ENCODE data around the gene TPRG1L. TPM values are rescaled to one million over a fixed set of nuclear protein-coding genes. Genes with fewer than 3 reads are reported as not detected.

Gene TPRG1L
- total and polyA plus RNA-seq, 10 of the 15 experiments (the other 5 are each of a cell fraction or from before 2014, with no cell fraction given), result 1.5 to 16.5 (median 8.0) TPM

DNA sequence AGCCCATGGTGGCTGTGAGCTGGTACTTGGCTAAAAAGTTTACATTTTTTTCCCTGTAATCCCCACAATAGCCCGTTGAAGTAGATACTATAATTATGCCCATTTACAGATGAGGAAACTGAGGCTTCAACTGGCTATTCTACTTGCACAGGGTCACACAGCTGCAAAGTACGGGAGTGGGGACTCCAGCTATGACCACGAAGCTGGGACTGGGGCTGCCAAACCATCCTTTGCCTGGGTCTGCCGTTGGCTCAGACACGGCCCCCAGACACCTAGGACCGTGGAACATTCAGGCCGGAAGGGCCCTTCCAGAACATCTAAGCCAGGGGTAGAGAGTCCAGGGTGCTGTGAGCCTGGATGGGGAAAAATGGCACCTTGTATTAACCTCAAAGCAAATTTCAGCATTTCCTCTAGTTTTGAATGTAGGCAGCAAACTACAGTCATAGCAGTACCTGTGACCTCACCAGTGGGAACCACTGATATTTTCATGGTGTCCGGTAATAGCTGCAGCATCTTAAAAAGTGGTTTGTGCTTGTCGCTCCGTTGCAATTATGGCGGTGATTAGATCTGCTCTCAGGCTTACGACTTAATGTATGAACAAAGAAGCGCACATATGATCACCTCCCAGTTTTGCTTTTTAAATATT is 31.8 kb downstream of the TPRG1L start (continued):
- TF ChIP-seq SPI1 (IDR thresholded peaks at IDR 0.05; ENCODE audit: borderline replicate concordance, insufficient read depth, low read depth, low read length) (peak; percentile 50; the same call in 1 of the 2 replicates), TCF3 (IDR thresholded peaks at IDR 0.05; ENCODE audit: borderline replicate concordance, insufficient read depth, low read depth, low read length) (no peak), CHD1 (IDR thresholded peaks at IDR 0.05; ENCODE audit: low read depth, low read length) (no peak), NFYA (IDR thresholded peaks at IDR 0.05; ENCODE audit: borderline replicate concordance, low read depth, low read length) (no peak), EP300 (IDR thresholded peaks at IDR 0.05; ENCODE audit: borderline replicate concordance in 1 of 2, control insufficient read depth in 1 of 2, low read depth in 2 of 2, low read length in 2 of 2) (peak in 1 of 2 experiments; percentile 96; a peak in 3 of 4 replicates), TCF12 (IDR thresholded peaks at IDR 0.05; ENCODE audit: low read depth, low read length) (peak; percentile 75; the same call in 1 of the 2 replicates), ZNF622 (IDR thresholded peaks at IDR 0.05) (no peak), RELA (IDR thresholded peaks at IDR 0.05; ENCODE audit: borderline replicate concordance, partially characterized antibody) (no peak), YY1 (IDR thresholded peaks at IDR 0.05; ENCODE audit: low read depth, low read length) (peak; percentile 92), NRF1 (conservative IDR thresholded peaks at IDR 0.05; ENCODE audit: low read depth, low read length) (no peak), ZBTB40 (IDR thresholded peaks at IDR 0.05; ENCODE audit: borderline replicate concordance) (no peak), SMAD5 (IDR thresholded peaks at IDR 0.05; ENCODE audit: low read depth) (no peak), CREM (IDR thresholded peaks at IDR 0.05; ENCODE audit: low read depth) (peak; percentile 94), ETV6 (conservative IDR thresholded peaks at IDR 0.05 in 1 of 2, IDR thresholded peaks at IDR 0.05 in 1 of 2; ENCODE audit: borderline replicate concordance in 1 of 2, low read depth in 1 of 2) (peak in 1 of 2 experiments; percentile 96; a peak in 2 of 4 replicates), FOXM1 (IDR thresholded peaks at IDR 0.05; ENCODE audit: low read depth, low read length) (peak; percentile 97; the same call in 1 of the 2 replicates), ZNF274 (IDR thresholded peaks at IDR 0.05; ENCODE audit: insufficient read depth, insufficient read length) (no peak), SMAD1 (IDR thresholded peaks at IDR 0.05; ENCODE audit: low read depth, partially characterized antibody) (no peak), E4F1 (IDR thresholded peaks at IDR 0.05; ENCODE audit: borderline replicate concordance, partially characterized antibody) (no peak)
- TF ChIP-seq, protein P1, sequence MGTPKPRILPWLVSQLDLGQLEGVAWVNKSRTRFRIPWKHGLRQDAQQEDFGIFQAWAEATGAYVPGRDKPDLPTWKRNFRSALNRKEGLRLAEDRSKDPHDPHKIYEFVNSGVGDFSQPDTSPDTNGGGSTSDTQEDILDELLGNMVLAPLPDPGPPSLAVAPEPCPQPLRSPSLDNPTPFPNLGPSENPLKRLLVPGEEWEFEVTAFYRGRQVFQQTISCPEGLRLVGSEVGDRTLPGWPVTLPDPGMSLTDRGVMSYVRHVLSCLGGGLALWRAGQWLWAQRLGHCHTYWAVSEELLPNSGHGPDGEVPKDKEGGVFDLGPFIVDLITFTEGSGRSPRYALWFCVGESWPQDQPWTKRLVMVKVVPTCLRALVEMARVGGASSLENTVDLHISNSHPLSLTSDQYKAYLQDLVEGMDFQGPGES (IDR thresholded peaks at IDR 0.05), result peak; percentile 8; the same call in 1 of the 2 replicates
- TF ChIP-seq, protein P2, sequence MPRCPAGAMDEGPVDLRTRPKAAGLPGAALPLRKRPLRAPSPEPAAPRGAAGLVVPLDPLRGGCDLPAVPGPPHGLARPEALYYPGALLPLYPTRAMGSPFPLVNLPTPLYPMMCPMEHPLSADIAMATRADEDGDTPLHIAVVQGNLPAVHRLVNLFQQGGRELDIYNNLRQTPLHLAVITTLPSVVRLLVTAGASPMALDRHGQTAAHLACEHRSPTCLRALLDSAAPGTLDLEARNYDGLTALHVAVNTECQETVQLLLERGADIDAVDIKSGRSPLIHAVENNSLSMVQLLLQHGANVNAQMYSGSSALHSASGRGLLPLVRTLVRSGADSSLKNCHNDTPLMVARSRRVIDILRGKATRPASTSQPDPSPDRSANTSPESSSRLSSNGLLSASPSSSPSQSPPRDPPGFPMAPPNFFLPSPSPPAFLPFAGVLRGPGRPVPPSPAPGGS (IDR thresholded peaks at IDR 0.05; ENCODE audit: borderline replicate concordance, insufficient read depth, low read depth, low read length, poor library complexity, severe bottlenecking), result peak; percentile 59

All from GM12878 (cell line).